ENCODE results near the gene SEC63.
"Not testable (repeated sequence)": the region's sequence is repeated elsewhere in the genome, so short reads cannot be mapped to it uniquely, and the experiment has no call there.

DNA sequence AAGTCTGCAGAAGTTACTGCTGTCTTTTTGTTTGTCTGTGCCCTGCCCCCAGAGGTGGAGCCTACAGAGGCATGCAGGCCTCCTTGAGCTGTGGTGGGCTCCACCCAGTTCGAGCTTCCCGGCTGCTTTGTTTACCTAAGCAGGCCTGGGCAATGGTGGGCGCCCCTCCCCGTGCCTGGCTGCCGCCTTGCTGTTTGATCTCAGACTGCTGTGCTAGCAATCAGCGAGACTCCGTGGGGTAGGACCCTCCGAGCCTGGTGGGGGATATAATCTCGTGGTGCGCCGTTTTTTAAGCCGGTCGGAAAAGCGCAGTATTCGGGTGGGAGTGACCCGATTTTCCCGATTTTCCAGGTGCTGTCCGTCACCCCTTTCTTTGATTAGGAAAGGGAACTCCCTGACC is 97.9 kb downstream of the SEC63 start:
- TF ChIP-seq, protein P1, sequence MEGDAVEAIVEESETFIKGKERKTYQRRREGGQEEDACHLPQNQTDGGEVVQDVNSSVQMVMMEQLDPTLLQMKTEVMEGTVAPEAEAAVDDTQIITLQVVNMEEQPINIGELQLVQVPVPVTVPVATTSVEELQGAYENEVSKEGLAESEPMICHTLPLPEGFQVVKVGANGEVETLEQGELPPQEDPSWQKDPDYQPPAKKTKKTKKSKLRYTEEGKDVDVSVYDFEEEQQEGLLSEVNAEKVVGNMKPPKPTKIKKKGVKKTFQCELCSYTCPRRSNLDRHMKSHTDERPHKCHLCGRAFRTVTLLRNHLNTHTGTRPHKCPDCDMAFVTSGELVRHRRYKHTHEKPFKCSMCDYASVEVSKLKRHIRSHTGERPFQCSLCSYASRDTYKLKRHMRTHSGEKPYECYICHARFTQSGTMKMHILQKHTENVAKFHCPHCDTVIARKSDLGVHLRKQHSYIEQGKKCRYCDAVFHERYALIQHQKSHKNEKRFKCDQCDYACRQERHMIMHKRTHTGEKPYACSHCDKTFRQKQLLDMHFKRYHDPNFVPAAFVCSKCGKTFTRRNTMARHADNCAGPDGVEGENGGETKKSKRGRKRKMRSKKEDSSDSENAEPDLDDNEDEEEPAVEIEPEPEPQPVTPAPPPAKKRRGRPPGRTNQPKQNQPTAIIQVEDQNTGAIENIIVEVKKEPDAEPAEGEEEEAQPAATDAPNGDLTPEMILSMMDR (IDR thresholded peaks at IDR 0.05) = not testable (repeated sequence)
- not testable (repeated sequence) for TF ChIP-seq EP300, POLR2A (IDR thresholded peaks at IDR 0.05)
